Lung (tissue), 12 donors: ENCODE results near the gene NAGLU. TPM values are rescaled to one million over a fixed set of nuclear protein-coding genes. Genes with fewer than 3 reads are reported as not detected.
A peak's percentile ranks its signal among the peaks of the same experiment; 100 is the strongest.

ENCODE experiments used
- ATAC-seq: fragments of 200-7000 bp; cut with Tn5 transposase; one replicate; pipeline ENCODE4 v1.9.1; 2020; ENCODE audit warnings: moderate number of reproducible peaks; ENCODE audit not compliant: insufficient read depth, low FRiP score
- DNase-seq, 3 donors: peaks; one replicate each; pipeline ENCODE4 v3.0.0-alpha.2; 2013 to 2017
- H3K27ac ChIP-seq, 2 donors: one replicate each; pipeline ENCODE4 v1.5.1; 2013; ENCODE audit warnings: mild to moderate bottlenecking in 2 of 2, moderate library complexity in 2 of 2, control low read depth in 1 of 2, inconsistent platforms in 1 of 2, low read depth in 1 of 2, low read length in 1 of 2
- H3K27me3 ChIP-seq, 3 donors: one replicate each; pipeline ENCODE4 v1.5.1; 2013; ENCODE audit warnings: low read length in 2 of 3; ENCODE audit not compliant: control insufficient read depth in 3 of 3, insufficient read depth in 3 of 3
- H3K36me3 ChIP-seq, 4 donors: one replicate each; pipeline ENCODE4 v1.5.1; 2013; ENCODE audit warnings: low read length in 4 of 4, mild to moderate bottlenecking in 1 of 4, moderate library complexity in 1 of 4; ENCODE audit not compliant: control insufficient read depth in 4 of 4, insufficient read depth in 4 of 4
- H3K4me1 ChIP-seq, 5 donors: one replicate each; pipeline ENCODE4 v1.5.1; 2013; ENCODE audit warnings: low read length in 5 of 5, mild to moderate bottlenecking in 2 of 5, moderate library complexity in 1 of 5; ENCODE audit not compliant: control insufficient read depth in 5 of 5, insufficient read depth in 5 of 5
- H3K4me3 ChIP-seq: one replicate; pipeline ENCODE4 v1.5.1; 2013; ENCODE audit warnings: mild to moderate bottlenecking, control low read depth, moderate library complexity
- H3K9ac ChIP-seq, 2 donors: one replicate each; pipeline ENCODE4 v1.5.1; 2013; ENCODE audit warnings: low read length in 2 of 2, control low read depth in 1 of 2; ENCODE audit not compliant: insufficient read depth in 1 of 2
- H3K9me3 ChIP-seq, 4 donors: one replicate each; pipeline ENCODE4 v1.5.1; 2013; ENCODE audit warnings: low read length in 3 of 4, mild to moderate bottlenecking in 1 of 4, moderate library complexity in 1 of 4; ENCODE audit not compliant: control insufficient read depth in 4 of 4, insufficient read depth in 3 of 4
- CTCF ChIP-seq: IDR thresholded peaks from 2 replicates; pipeline ENCODE4 v1.5.1; 2012; ENCODE audit warnings: mild to moderate bottlenecking; ENCODE audit errors: control extremely low read depth, extremely low read depth
- WGBS, 2 donors: extraction: QIAGEN DNeasy Blood & Tissue Kit; methylation state at CpG; one replicate each; pipeline ENCODE4 v1.1.7; 2013; 5-methylcytosine and 5-hydroxymethylcytosine counted together
- polyA plus RNA-seq, 2 donors: library from polyadenylated mRNA; stranded (reverse); fragments of 200-250 nt; gene quantifications; one replicate each; pipeline ENCODE4 v1.2.1, GENCODE V29; 2013
- total RNA-seq, 2 donors: library from RNA; depleted of rRNA in 1 of 2; stranded (reverse); fragments of >200 nt in 1 of 2; gene quantifications; one replicate each; pipeline ENCODE4 v1.2.1, GENCODE V29; 2014 to 2021
- donor health status: control.
- donor health status: control.
- donor health status: Bipolar disorder and iron deficiency.
- donor health status: healthy.
- donor health status: DM: yes; HTN: yes; CAD: no.

Gene NAGLU
- total and polyA plus RNA-seq, 4 donors: 16.8 to 69.8 (median 35.1) TPM

DNA sequence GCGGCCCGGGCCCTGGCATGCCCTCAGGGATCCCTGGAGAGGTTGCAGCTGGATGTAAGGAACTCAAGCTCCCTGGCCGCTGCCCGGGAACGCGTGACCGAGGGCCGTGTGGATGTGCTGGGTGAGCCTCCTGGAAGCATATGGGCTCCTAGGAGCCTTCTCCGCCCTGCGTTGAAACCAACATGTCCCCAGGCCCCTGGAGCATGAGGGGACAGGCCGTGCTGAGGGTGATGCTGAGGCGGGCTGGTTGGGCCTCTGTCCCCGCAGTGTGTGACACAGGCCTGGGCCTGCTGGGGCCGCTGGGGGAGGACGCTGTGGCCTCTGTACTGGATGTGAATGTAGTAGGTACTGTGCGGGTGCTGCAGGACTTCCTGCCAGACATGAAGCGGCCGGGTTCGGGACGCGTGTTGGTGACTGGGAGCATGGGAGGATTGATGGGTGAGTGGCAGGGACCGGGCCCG lies 11.0 kb downstream of the NAGLU start:
- no peak for TF ChIP-seq CTCF
- no peak overlapping the region for H3K4me3 ChIP-seq
- H3K4me1 ChIP-seq: peaks cover 0 to 2% (median 0%) of the 10 kb centered on the region in 5 donors
- H3K27me3 ChIP-seq: no peaks in the 10 kb centered on the region
- 88 to 89% methylated on average over 23 of the region's 23 CpGs for WGBS, 2 donors
- H3K9ac ChIP-seq: no peak overlapping the region
- no peak overlapping the region for H3K27ac ChIP-seq
- no peaks in the 10 kb centered on the region for H3K9me3 ChIP-seq
- H3K36me3 ChIP-seq: peaks cover 2 to 23% (median 4%) of the 10 kb centered on the region in 4 donors
- no peak for ATAC-seq
- DNase-seq: no peak

DNA sequence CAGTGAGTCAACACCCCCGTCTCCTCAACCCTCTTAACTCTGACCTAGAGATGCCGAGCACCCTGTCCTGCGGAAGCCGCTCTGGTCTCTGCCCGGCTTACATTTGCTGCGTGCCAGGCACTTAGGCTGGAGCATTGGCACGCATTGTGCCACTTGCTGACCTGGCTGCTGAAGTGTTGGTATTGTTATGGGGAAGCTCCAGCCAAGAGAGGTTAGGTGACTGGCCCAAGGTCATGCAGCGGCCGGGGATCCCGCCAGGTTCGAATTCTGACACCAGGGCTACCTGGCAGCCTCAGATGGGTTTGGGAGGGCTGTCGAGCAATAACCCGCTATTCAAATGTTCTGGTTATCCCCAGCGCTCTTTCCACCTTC lies 11.6 kb downstream of the NAGLU start:
- Histone ChIP-seq H3K27ac (no peak overlapping the region), H3K27me3 (no peaks in the 10 kb centered on the region), H3K36me3 (peaks cover 0 to 20% (median 4%) of the 10 kb centered on the region in 4 donors), H3K4me3 (no peak overlapping the region), H3K4me1 (peaks cover 0 to 2% (median 0%) of the 10 kb centered on the region in 5 donors), H3K9me3 (no peaks in the 10 kb centered on the region), H3K9ac (no peak overlapping the region)
- no peak for TF ChIP-seq CTCF
- ATAC-seq: no peak
- DNase-seq: no peak
- WGBS, 2 donors: 84 to 92% methylated on average over 14 of the region's 14 CpGs

GRCh38 chr17:42548070-42548837 lies 12.2 kb downstream of the NAGLU start:
- DNase-seq (peak in 2 of 3 donors; percentile 58 to 70), ATAC-seq (peak; percentile 63)
- Histone ChIP-seq H3K9me3 (no peaks in the 10 kb centered on the region), H3K27ac (no peak overlapping the region), H3K27me3 (no peaks in the 10 kb centered on the region), H3K4me3 (no peak overlapping the region), H3K4me1 (peaks cover 0 to 2% (median 0%) of the 10 kb centered on the region in 5 donors), H3K36me3 (peaks cover 0 to 17% (median 4%) of the 10 kb centered on the region in 4 donors), H3K9ac (no peak overlapping the region)
- WGBS, 2 donors: 28 to 33% methylated on average over 59 to 74 of the region's 74 CpGs
- peak; percentile 27 for TF ChIP-seq CTCF
